ENCODE measurements around the gene KLRC3. TPM values are rescaled to one million over a fixed set of nuclear protein-coding genes. Genes with fewer than 3 reads are reported as not detected.
"Not testable (repeated sequence)": the region's sequence is repeated elsewhere in the genome, so short reads cannot be mapped to it uniquely, and the experiment has no call there.

Gene KLRC3
- total and polyA plus RNA-seq, 2 experiments from 2014 or later: not detected

DNA sequence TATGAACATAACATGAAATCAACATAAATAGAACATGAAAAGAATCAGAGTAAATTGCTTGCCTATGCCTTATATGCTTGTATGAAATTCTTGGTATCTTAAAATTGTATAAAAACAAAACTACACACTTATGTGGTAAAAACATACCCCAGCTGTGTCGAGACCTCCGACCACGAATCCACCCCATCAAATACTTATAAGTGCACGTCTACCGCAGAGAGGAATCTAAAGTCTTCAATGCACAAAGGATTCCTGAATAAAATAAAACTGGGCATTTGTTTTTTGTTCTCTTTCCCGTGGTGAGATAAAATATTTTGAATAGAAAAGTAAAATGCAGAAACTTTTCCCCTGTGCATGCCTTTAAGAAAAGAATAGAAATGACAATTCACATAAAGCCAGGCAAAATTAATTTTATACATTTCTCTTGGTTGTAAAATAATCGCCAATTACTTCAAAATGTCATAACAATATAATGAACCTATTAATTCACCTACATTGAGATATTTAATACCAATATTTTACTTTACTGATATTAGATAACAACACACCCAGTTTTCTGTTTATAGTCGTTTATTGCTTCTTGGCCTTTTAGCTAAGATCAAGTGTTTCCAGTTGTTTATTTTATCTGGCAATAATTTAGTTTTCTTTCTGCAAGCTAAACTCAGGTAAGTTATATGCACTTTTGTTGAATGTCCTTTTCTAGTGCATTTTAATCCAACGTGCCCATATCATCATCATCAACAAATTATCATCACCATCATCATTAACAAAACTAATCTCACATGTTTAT is 31.6 kb downstream of the KLRC3 start:
- no peak overlapping the region for H3K4me2 ChIP-seq
- H3K9me3 ChIP-seq (ENCODE audit: low read depth): no peaks in the 10 kb centered on the region
- H3K79me2 ChIP-seq: no peaks in the 10 kb centered on the region
- H3K4me3 ChIP-seq: no peak overlapping the region
- no peaks in the 10 kb centered on the region for H3K27me3 ChIP-seq
- 82% methylated on average over 9 of the region's 9 CpGs for WGBS (ENCODE audit: low lambda C conversion rate, missing lambda C conversion rate)
- no peak for DNase-seq (ENCODE audit: low spot score)
- no peaks in the 10 kb centered on the region for H3K9me2 ChIP-seq (replicated peaks; ENCODE audit: insufficient read depth)
- H3K36me3 ChIP-seq (replicated peaks; ENCODE audit: insufficient read depth, low read depth): no peaks in the 10 kb centered on the region
- no peak for TF ChIP-seq EZH2phosphoT487 (IDR thresholded peaks at IDR 0.05; ENCODE audit: low read depth, severe bottlenecking, unreplicated experiment)
- no peak overlapping the region for H3K27ac ChIP-seq
- no peaks in the 10 kb centered on the region for H4K20me1 ChIP-seq (ENCODE audit: insufficient read depth, poor library complexity, severe bottlenecking)
- peaks cover 4% of the 10 kb centered on the region for H3K4me1 ChIP-seq (ENCODE audit: insufficient read depth)
- H2AFZ ChIP-seq: no peak overlapping the region

DNA sequence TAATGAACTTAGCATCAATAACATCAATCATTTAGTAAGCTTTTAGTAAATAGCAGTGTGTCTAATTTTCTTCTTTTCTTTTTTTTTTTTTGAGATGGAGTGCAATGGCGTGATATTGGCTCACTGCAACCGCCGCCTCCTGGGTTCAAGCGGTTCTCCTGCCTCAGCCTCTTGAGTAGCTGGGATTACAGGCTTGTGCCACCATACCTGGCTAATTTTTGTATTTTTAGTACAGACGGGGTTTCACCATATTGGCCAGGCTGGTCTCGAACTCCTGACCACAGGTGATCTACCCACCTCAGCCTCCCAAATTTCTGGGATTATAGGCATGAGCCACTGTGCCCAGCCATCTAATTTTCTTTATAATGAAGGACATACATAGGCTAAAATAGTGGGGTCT is 32.9 kb downstream of the KLRC3 start:
- not testable (repeated sequence) for DNase-seq (ENCODE audit: low spot score); H3K4me2 ChIP-seq; H3K27ac ChIP-seq; H3K79me2 ChIP-seq; H4K20me1 ChIP-seq (ENCODE audit: insufficient read depth, poor library complexity, severe bottlenecking); H2AFZ ChIP-seq; H3K9me2 ChIP-seq (replicated peaks; ENCODE audit: insufficient read depth); H3K4me1 ChIP-seq (ENCODE audit: insufficient read depth); H3K9me3 ChIP-seq (ENCODE audit: low read depth); H3K27me3 ChIP-seq; H3K4me3 ChIP-seq; H3K36me3 ChIP-seq (replicated peaks; ENCODE audit: insufficient read depth, low read depth)
- WGBS (ENCODE audit: low lambda C conversion rate, missing lambda C conversion rate): 95% methylated on average over 6 of the region's 6 CpGs

DNA sequence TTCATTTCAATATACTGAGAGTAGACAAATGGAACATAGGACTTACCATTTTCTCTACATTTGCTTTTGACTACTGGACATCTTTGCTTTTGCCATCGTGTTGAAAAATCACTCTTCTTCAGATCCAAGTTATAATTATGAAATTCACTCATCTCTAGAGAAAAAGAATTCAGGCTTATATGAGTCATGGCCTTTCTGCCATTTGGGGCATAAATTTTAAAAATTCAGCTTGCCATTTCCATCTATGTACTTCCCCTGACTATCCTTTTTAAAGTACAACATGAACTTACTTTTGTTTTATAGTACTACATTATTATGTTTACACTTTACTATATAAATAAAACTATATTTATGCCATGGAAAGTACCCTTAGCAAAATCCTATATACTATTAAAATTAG is 33.5 kb downstream of the KLRC3 start:
- H3K4me3 ChIP-seq: no peak overlapping the region
- H2AFZ ChIP-seq: no peak overlapping the region
- H3K27ac ChIP-seq: no peak overlapping the region
- H3K4me1 ChIP-seq (ENCODE audit: insufficient read depth): peaks cover 4% of the 10 kb centered on the region
- H3K79me2 ChIP-seq: no peaks in the 10 kb centered on the region
- no peaks in the 10 kb centered on the region for H3K9me2 ChIP-seq (replicated peaks; ENCODE audit: insufficient read depth)
- 80% methylated on average over 1 of the region's 1 CpG for WGBS (ENCODE audit: low lambda C conversion rate, missing lambda C conversion rate)
- H3K27me3 ChIP-seq: no peaks in the 10 kb centered on the region
- H3K4me2 ChIP-seq: no peak overlapping the region
- no peak for TF ChIP-seq EZH2 (IDR thresholded peaks at IDR 0.05; ENCODE audit: borderline replicate concordance)
- no peak for DNase-seq (ENCODE audit: low spot score)
- H3K36me3 ChIP-seq (replicated peaks; ENCODE audit: insufficient read depth, low read depth): no peaks in the 10 kb centered on the region
- no peaks in the 10 kb centered on the region for H3K9me3 ChIP-seq (ENCODE audit: low read depth)
- H4K20me1 ChIP-seq (ENCODE audit: insufficient read depth, poor library complexity, severe bottlenecking): no peaks in the 10 kb centered on the region

DNA sequence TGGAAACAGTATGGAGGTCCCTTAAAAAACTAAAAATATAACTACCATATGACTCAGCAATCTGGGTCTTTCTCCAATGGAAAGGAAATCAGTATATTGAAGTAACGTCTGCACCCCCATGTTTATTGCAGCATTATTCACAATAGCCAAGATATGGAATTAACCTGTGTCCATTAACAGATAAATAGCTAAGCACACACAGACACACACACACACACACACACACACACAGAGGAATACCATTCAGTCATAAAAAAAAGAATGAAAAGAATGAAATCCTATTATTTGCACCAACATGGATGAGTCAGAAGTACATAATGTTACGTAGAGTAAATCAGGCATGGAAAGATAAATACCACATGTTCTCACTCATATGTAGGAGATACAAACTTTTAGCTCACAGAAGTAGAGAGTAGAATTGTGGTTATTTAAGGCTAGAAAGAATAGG is 35.2 kb downstream of the KLRC3 start:
- no peak overlapping the region for H3K4me3 ChIP-seq
- no peaks in the 10 kb centered on the region for H3K79me2 ChIP-seq
- no peak overlapping the region for H3K27ac ChIP-seq
- peak; percentile 35 for DNase-seq (ENCODE audit: low spot score)
- H3K4me2 ChIP-seq: peak overlapping the region; percentile 1
- no peaks in the 10 kb centered on the region for H3K36me3 ChIP-seq (replicated peaks; ENCODE audit: insufficient read depth, low read depth)
- H3K4me1 ChIP-seq (ENCODE audit: insufficient read depth): peaks cover 4% of the 10 kb centered on the region
- no peaks in the 10 kb centered on the region for H3K9me3 ChIP-seq (ENCODE audit: low read depth)
- H2AFZ ChIP-seq: no peak overlapping the region
- no peaks in the 10 kb centered on the region for H3K9me2 ChIP-seq (replicated peaks; ENCODE audit: insufficient read depth)
- no peaks in the 10 kb centered on the region for H4K20me1 ChIP-seq (ENCODE audit: insufficient read depth, poor library complexity, severe bottlenecking)
- 41% methylated on average over 2 of the region's 2 CpGs for WGBS (ENCODE audit: low lambda C conversion rate, missing lambda C conversion rate)
- TF ChIP-seq, protein P1, sequence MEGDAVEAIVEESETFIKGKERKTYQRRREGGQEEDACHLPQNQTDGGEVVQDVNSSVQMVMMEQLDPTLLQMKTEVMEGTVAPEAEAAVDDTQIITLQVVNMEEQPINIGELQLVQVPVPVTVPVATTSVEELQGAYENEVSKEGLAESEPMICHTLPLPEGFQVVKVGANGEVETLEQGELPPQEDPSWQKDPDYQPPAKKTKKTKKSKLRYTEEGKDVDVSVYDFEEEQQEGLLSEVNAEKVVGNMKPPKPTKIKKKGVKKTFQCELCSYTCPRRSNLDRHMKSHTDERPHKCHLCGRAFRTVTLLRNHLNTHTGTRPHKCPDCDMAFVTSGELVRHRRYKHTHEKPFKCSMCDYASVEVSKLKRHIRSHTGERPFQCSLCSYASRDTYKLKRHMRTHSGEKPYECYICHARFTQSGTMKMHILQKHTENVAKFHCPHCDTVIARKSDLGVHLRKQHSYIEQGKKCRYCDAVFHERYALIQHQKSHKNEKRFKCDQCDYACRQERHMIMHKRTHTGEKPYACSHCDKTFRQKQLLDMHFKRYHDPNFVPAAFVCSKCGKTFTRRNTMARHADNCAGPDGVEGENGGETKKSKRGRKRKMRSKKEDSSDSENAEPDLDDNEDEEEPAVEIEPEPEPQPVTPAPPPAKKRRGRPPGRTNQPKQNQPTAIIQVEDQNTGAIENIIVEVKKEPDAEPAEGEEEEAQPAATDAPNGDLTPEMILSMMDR (IDR thresholded peaks at IDR 0.05; ENCODE audit: poor library complexity): no peak
- TF ChIP-seq EZH2phosphoT487 (IDR thresholded peaks at IDR 0.05; ENCODE audit: low read depth, severe bottlenecking, unreplicated experiment) (no peak), EZH2 (IDR thresholded peaks at IDR 0.05; ENCODE audit: borderline replicate concordance) (no peak)
- H3K27me3 ChIP-seq: no peaks in the 10 kb centered on the region

DNA sequence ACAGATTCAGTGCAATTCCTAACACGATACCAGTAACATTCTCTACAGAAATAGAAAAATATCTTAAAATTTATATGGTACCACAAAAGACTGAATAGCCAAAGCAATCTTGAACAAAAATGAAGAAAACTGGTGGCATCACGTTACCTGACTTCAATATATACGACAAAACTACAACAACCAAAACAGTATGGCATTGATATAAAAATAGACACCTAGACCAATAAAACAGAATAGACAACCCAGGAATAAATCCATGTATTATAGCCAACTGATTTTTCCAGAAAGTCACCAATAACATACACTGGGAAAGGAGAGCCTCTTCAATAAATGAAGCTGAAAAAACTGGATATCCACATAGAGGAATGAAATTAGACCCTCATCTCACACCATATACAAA is 36.2 kb downstream of the KLRC3 start:
- Histone ChIP-seq H3K4me1 (ENCODE audit: insufficient read depth) (peaks cover 4% of the 10 kb centered on the region), H3K27me3 (no peaks in the 10 kb centered on the region), H3K9me3 (ENCODE audit: low read depth) (no peaks in the 10 kb centered on the region), H3K36me3 (replicated peaks; ENCODE audit: insufficient read depth, low read depth) (no peaks in the 10 kb centered on the region), H3K4me3 (no peak overlapping the region), H3K9me2 (replicated peaks; ENCODE audit: insufficient read depth) (no peaks in the 10 kb centered on the region), H3K27ac (no peak overlapping the region), H4K20me1 (ENCODE audit: insufficient read depth, poor library complexity, severe bottlenecking) (no peaks in the 10 kb centered on the region), H3K79me2 (no peaks in the 10 kb centered on the region), H3K4me2 (no peak overlapping the region), H2AFZ (no peak overlapping the region)
- WGBS (ENCODE audit: low lambda C conversion rate, missing lambda C conversion rate): 96% methylated on average over 3 of the region's 3 CpGs
- TF ChIP-seq EZH2phosphoT487 (IDR thresholded peaks at IDR 0.05; ENCODE audit: low read depth, severe bottlenecking, unreplicated experiment): no peak
- TF ChIP-seq, protein P1 (IDR thresholded peaks at IDR 0.05; ENCODE audit: poor library complexity): no peak
- no peak for TF ChIP-seq EZH2 (IDR thresholded peaks at IDR 0.05; ENCODE audit: borderline replicate concordance)
- no peak for DNase-seq (ENCODE audit: low spot score)

Measured in hepatocyte (in vitro differentiated cells).